Caco-2 (cell line): ENCODE measurements around the gene CCDC154. TPM values are rescaled to one million over a fixed set of nuclear protein-coding genes. Genes with fewer than 3 reads are reported as not detected.

Source experiments
- BruUV-seq: library from RNA; stranded (reverse); fragments of 400-500 nt; replicated peaks from 2 replicates; lab custom pipeline; 2021; lab: Mats Ljungman, UMichigan
- CTCF ChIA-PET: fragments of 300-600 bp; sonication (Branson Sonifier 250); formaldehyde crosslinking; loops from one replicate; lab custom pipeline; 2022; ENCODE audit warnings: antibody characterized with exemption; lab: Charles Lee
- POLR2A ChIA-PET: fragments of 300-600 bp; sonication (Branson Sonifier 250); formaldehyde crosslinking; loops from one replicate; lab custom pipeline; 2022; ENCODE audit warnings: antibody characterized with exemption; lab: Charles Lee
- DNase-seq, 2 experiments: peaks; one replicate each; pipeline versions ENCODE4 v3.0.0 to v3.0.0-alpha.2; 2020 to 2022
- H3K27me3 ChIP-seq: replicated peaks from 2 replicates; pipeline ENCODE4 v1.6.0; 2011; ENCODE audit warnings: low read length; ENCODE audit not compliant: control insufficient read depth, insufficient read depth
- H3K36me3 ChIP-seq: 2 replicates; pipeline ENCODE4 v1.5.1; 2011; ENCODE audit warnings: low read length; ENCODE audit not compliant: control insufficient read depth, insufficient read depth
- H3K4me1 ChIP-seq: fragments of 250-450 bp; sonication (Bioruptor Pico); 2 replicates; pipeline ENCODE4 v1.5.1; 2020; ENCODE audit warnings: mild to moderate bottlenecking
- H3K4me3 ChIP-seq: 2 replicates; pipeline ENCODE4 v1.5.1; 2011; ENCODE audit warnings: low read depth, mild to moderate bottlenecking, control low read depth, low read length
- H3K9me3 ChIP-seq: fragments of 250-450 bp; sonication (Bioruptor Pico); 2 replicates; pipeline ENCODE4 v1.5.1; 2020; ENCODE audit warnings: mild to moderate bottlenecking, moderate library complexity
- H3K27ac Mint-ChIP-seq: one replicate; pipeline ENCODE4 v1.8.0; 2022; ENCODE audit warnings: mixed read lengths; ENCODE audit not compliant: unreplicated experiment
- H3K27me3 Mint-ChIP-seq: one replicate; pipeline ENCODE4 v1.8.0; 2022; ENCODE audit warnings: mixed read lengths; ENCODE audit not compliant: insufficient read depth, unreplicated experiment
- H3K36me3 Mint-ChIP-seq: one replicate; pipeline ENCODE4 v1.8.0; 2022; ENCODE audit warnings: mild to moderate bottlenecking, mixed read lengths; ENCODE audit not compliant: insufficient read depth, unreplicated experiment
- H3K4me1 Mint-ChIP-seq: one replicate; pipeline ENCODE4 v1.8.0; 2022; ENCODE audit warnings: low read depth, mixed read lengths; ENCODE audit not compliant: unreplicated experiment
- H3K4me3 Mint-ChIP-seq: one replicate; pipeline ENCODE4 v1.8.0; 2022; ENCODE audit warnings: mild to moderate bottlenecking, moderate library complexity, mixed read lengths; ENCODE audit not compliant: unreplicated experiment
- H3K9me3 Mint-ChIP-seq: one replicate; pipeline ENCODE4 v1.8.0; 2022; ENCODE audit warnings: mixed read lengths; ENCODE audit not compliant: unreplicated experiment
- CTCF ChIP-seq, 2 experiments: fragments of 200-600 bp in 1 of 2; IDR thresholded peaks; 1 replicate in 1 of 2; 2 replicates in 1 of 2; pipeline versions ENCODE4 v1.5.1 to v1.8.0; 2011 to 2022; ENCODE audit warnings: antibody characterized with exemption in 1 of 2, control low read depth in 1 of 2, inconsistent platforms in 1 of 2, low read depth in 1 of 2, low read length in 1 of 2, mild to moderate bottlenecking in 1 of 2, moderate library complexity in 1 of 2; ENCODE audit not compliant: insufficient read depth in 1 of 2, severe bottlenecking in 1 of 2, unreplicated experiment in 1 of 2
- intact Hi-C: fragments of 100-400 bp; cut with micrococcal nuclease; formaldehyde crosslinking; loops from one replicate; pipeline ENCODE4 v1.10.0; 2022; ENCODE audit not compliant: unreplicated experiment
- total RNA-seq: library from RNA; stranded (reverse); gene quantifications from 2 replicates; pipeline ENCODE4 v1.2.3, GENCODE V29; 2022

CCDC154 gene
- total RNA-seq, 1 experiment from 2014 or later, result 1.1 TPM

- Mint-ChIP-seq H3K9me3 (no peaks in the 10 kb centered on the region), H3K36me3 (peaks cover 5% of the 10 kb centered on the region), H3K27ac (no peak overlapping the region), H3K27me3 (no peaks in the 10 kb centered on the region), H3K4me3 (no peak overlapping the region), H3K4me1 (no peaks in the 10 kb centered on the region)
- no peak for TF ChIP-seq CTCF (IDR thresholded peaks at IDR 0.05; ENCODE audit: insufficient read depth in 1 of 2, low read depth in 1 of 2, low read length in 1 of 2, severe bottlenecking in 1 of 2, unreplicated experiment in 1 of 2)
- POLR2A ChIA-PET, result no interaction called here
- no peaks in the 10 kb centered on the region for H3K4me1 ChIP-seq
- CTCF ChIA-PET, result no interaction called here
- intact Hi-C loops, result no loop called here
- H3K9me3 ChIP-seq, result no peaks in the 10 kb centered on the region
- H3K36me3 ChIP-seq, result peaks cover 1% of the 10 kb centered on the region; the same call in 1 of the 2 replicates
- DNase-seq, result no peak
- no TSS peak for BruUV-seq
- H3K4me3 ChIP-seq, result no peak overlapping the region
- no peaks in the 10 kb centered on the region for H3K27me3 ChIP-seq
These were observed 10.2 kb upstream of the CCDC154 start for GRCh38 chr16:1454561-1454960.

- H3K4me1 ChIP-seq, result no peaks in the 10 kb centered on the region
- TF ChIP-seq CTCF (IDR thresholded peaks at IDR 0.05; ENCODE audit: insufficient read depth in 1 of 2, low read depth in 1 of 2, low read length in 1 of 2, severe bottlenecking in 1 of 2, unreplicated experiment in 1 of 2), result no peak
- CTCF ChIA-PET, result no interaction called here
- intact Hi-C loops, result no loop called here
- Mint-ChIP-seq H3K4me1 (no peaks in the 10 kb centered on the region), H3K36me3 (peaks cover 5% of the 10 kb centered on the region), H3K27ac (no peak overlapping the region), H3K4me3 (no peak overlapping the region), H3K9me3 (no peaks in the 10 kb centered on the region), H3K27me3 (no peaks in the 10 kb centered on the region)
- no TSS peak for BruUV-seq
- POLR2A ChIA-PET, result interaction anchor here (0.6 kb wide), 1 partner anchor 144 kb away, joined by 4 read pairs; the partner anchor contains the start of gene UBE2I
- H3K36me3 ChIP-seq, result peaks cover 1% of the 10 kb centered on the region; the same call in 1 of the 2 replicates
- no peak for DNase-seq
- no peak overlapping the region for H3K4me3 ChIP-seq
- H3K27me3 ChIP-seq, result no peaks in the 10 kb centered on the region
- no peaks in the 10 kb centered on the region for H3K9me3 ChIP-seq
These were observed 9.0 kb upstream of the CCDC154 start for GRCh38 chr16:1453316-1453715.

GRCh38 chr16:1452530-1452929 is 8.2 kb upstream of the CCDC154 start:
- H3K4me1 ChIP-seq, result no peaks in the 10 kb centered on the region
- Mint-ChIP-seq H3K36me3 (peaks cover 5% of the 10 kb centered on the region), H3K4me1 (no peaks in the 10 kb centered on the region), H3K27ac (no peak overlapping the region), H3K9me3 (no peaks in the 10 kb centered on the region), H3K4me3 (no peak overlapping the region), H3K27me3 (no peaks in the 10 kb centered on the region)
- POLR2A ChIA-PET, result no interaction called here
- no TSS peak for BruUV-seq
- TF ChIP-seq CTCF (IDR thresholded peaks at IDR 0.05; ENCODE audit: insufficient read depth in 1 of 2, low read depth in 1 of 2, low read length in 1 of 2, severe bottlenecking in 1 of 2, unreplicated experiment in 1 of 2), result no peak
- intact Hi-C loops, result no loop called here
- peaks cover 1% of the 10 kb centered on the region; the same call in 1 of the 2 replicates for H3K36me3 ChIP-seq
- CTCF ChIA-PET, result no interaction called here
- H3K4me3 ChIP-seq, result no peak overlapping the region
- H3K9me3 ChIP-seq, result no peaks in the 10 kb centered on the region
- DNase-seq, result no peak
- no peaks in the 10 kb centered on the region for H3K27me3 ChIP-seq
